HEK293T (cell line): Measurements from ENCODE around the gene LAYN.

ENCODE experiments used
- ARNT ChIP-seq: fragments of 450-650 bp; IDR thresholded peaks from 2 replicates; pipeline ENCODE4 v1.6.1; 2017; ENCODE audit warnings: mild to moderate bottlenecking
- BHLHE40 ChIP-seq: fragments of 450-650 bp; IDR thresholded peaks from 2 replicates; pipeline ENCODE4 v1.6.1; 2016; ENCODE audit warnings: mild to moderate bottlenecking, moderate library complexity, borderline replicate concordance
- FOXK2 ChIP-seq: fragments of 450-650 bp; IDR thresholded peaks from 2 replicates; pipeline ENCODE4 v1.6.1; 2016; ENCODE audit warnings: mild to moderate bottlenecking
- FOXM1 ChIP-seq: fragments of 450-650 bp; IDR thresholded peaks from 2 replicates; pipeline ENCODE4 v1.6.1; 2017; ENCODE audit warnings: mild to moderate bottlenecking, borderline replicate concordance
- L3MBTL2 ChIP-seq: fragments of 450-650 bp; conservative IDR thresholded peaks from 2 replicates; pipeline ENCODE4 v1.6.1; 2016; ENCODE audit warnings: mild to moderate bottlenecking
- LEF1 ChIP-seq: fragments of 450-650 bp; IDR thresholded peaks from 2 replicates; pipeline ENCODE4 v1.6.1; 2017; ENCODE audit warnings: mild to moderate bottlenecking, borderline replicate concordance
- PKNOX1 ChIP-seq: fragments of 450-650 bp; IDR thresholded peaks from 2 replicates; pipeline ENCODE4 v1.6.1; 2016
- SUZ12 ChIP-seq: fragments of 450-650 bp; IDR thresholded peaks from 2 replicates; pipeline ENCODE4 v1.6.1; 2016; ENCODE audit warnings: mild to moderate bottlenecking
- TARDBP ChIP-seq: fragments of 450-650 bp; IDR thresholded peaks from 2 replicates; pipeline ENCODE4 v1.6.1; 2016

GRCh38 chr11:111500481-111500880, 40.0 kb upstream of the LAYN start:
- TF ChIP-seq TARDBP (no peak), FOXM1 (no peak), BHLHE40 (no peak), SUZ12 (no peak), FOXK2 (no peak), L3MBTL2 (no peak), PKNOX1 (no peak), LEF1 (no peak), ARNT (no peak)
